Stomach (tissue), 4 donors: ENCODE measurements around the gene CTSV.

ENCODE experiments used
- EP300 ChIP-seq: sonication (generic); formaldehyde crosslinking; IDR thresholded peaks from one replicate; pipeline ENCODE4 v1.6.1; 2017; ENCODE audit warnings: antibody characterized with exemption
- POLR2A ChIP-seq, 4 donors: fragments of 450-650 bp; IDR thresholded peaks; one replicate each; pipeline ENCODE4 v1.6.1; 2016; ENCODE audit warnings: antibody characterized with exemption in 4 of 4, control low read depth in 2 of 4, mild to moderate bottlenecking in 1 of 4, moderate library complexity in 1 of 4
- TF ChIP-seq, protein P1 (sequence below), 7 experiments: fragments of 450-650 bp in 4 of 7; fragments of 200-600 bp in 3 of 7; sonication (generic) in 3 of 7; IDR thresholded peaks; one replicate each; pipeline ENCODE4 v1.5.1; 2016 to 2019; ENCODE audit warnings: antibody characterized with exemption in 7 of 7, control low read depth in 2 of 7, mild to moderate bottlenecking in 1 of 7

GRCh38 chr9:97072285-97072776 lies 33.4 kb upstream of the CTSV start:
- TF ChIP-seq, protein P1, sequence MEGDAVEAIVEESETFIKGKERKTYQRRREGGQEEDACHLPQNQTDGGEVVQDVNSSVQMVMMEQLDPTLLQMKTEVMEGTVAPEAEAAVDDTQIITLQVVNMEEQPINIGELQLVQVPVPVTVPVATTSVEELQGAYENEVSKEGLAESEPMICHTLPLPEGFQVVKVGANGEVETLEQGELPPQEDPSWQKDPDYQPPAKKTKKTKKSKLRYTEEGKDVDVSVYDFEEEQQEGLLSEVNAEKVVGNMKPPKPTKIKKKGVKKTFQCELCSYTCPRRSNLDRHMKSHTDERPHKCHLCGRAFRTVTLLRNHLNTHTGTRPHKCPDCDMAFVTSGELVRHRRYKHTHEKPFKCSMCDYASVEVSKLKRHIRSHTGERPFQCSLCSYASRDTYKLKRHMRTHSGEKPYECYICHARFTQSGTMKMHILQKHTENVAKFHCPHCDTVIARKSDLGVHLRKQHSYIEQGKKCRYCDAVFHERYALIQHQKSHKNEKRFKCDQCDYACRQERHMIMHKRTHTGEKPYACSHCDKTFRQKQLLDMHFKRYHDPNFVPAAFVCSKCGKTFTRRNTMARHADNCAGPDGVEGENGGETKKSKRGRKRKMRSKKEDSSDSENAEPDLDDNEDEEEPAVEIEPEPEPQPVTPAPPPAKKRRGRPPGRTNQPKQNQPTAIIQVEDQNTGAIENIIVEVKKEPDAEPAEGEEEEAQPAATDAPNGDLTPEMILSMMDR (IDR thresholded peaks at IDR 0.05) = no peak
- TF ChIP-seq POLR2A (IDR thresholded peaks at IDR 0.05) = no peak
- no peak for TF ChIP-seq EP300
